ENCODE measurements around the gene ZBTB25. TPM values are rescaled to one million over a fixed set of nuclear protein-coding genes. Genes with fewer than 3 reads are reported as not detected.

Gene ZBTB25
- polyA plus RNA-seq, 1 donor (not counting 4 experiments of a cell fraction or from before 2014, with no cell fraction given): 6.8 TPM

GRCh38 chr14:64531567-64531966, 27.9 kb upstream of the ZBTB25 start:
- TF ChIP-seq EZH2 (IDR thresholded peaks at IDR 0.05; ENCODE audit: low read length) (no peak), CTCF (optimal IDR thresholded peaks at IDR 0.05 in 1 of 3, IDR thresholded peaks at IDR 0.05 in 1 of 3, conservative IDR thresholded peaks at IDR 0.05 in 1 of 3; ENCODE audit: extremely low read depth in 1 of 3, insufficient read depth in 2 of 3, low read length in 3 of 3) (no peak)
- no peaks in the 10 kb centered on the region for H3K9me3 ChIP-seq (ENCODE audit: control insufficient read depth, low read depth, low read length)
- dilution Hi-C loops (cut with MboI; ENCODE audit: extremely low pct_ligation_motif_present, low sequenced_read_pairs): no loop called here
- no peak overlapping the region for H3K4me2 ChIP-seq (ENCODE audit: control insufficient read depth, extremely low read depth, insufficient read depth, low read depth, low read length)
- H3K9me1 ChIP-seq (ENCODE audit: control insufficient read depth, extremely low read depth, insufficient read depth, low read length): no peaks in the 10 kb centered on the region
- H3K79me2 ChIP-seq (ENCODE audit: control insufficient read depth, insufficient read depth, low read length): no peaks in the 10 kb centered on the region
- no peaks in the 10 kb centered on the region for H3K4me1 ChIP-seq (ENCODE audit: control insufficient read depth, extremely low read depth, insufficient read depth, low read length)
- no peaks in the 10 kb centered on the region for H4K20me1 ChIP-seq (ENCODE audit: control insufficient read depth, extremely low read depth, insufficient read depth, low read length)
- no peaks in the 10 kb centered on the region for H3K36me3 ChIP-seq (ENCODE audit: control insufficient read depth in 2 of 2, extremely low read depth in 1 of 2, insufficient read depth in 2 of 2, low read length in 2 of 2)
- H3K4me3 ChIP-seq (ENCODE audit: control insufficient read depth in 2 of 3, extremely low read depth in 1 of 3, insufficient read depth in 2 of 3, low read depth in 1 of 3, low read length in 3 of 3): no peak overlapping the region
- no peaks in the 10 kb centered on the region for H3K27me3 ChIP-seq (ENCODE audit: control insufficient read depth, extremely low read depth, insufficient read depth, low read length)
- no peak overlapping the region for H3K27ac ChIP-seq (ENCODE audit: control insufficient read depth, insufficient read depth, low read length)
- H2AFZ ChIP-seq (ENCODE audit: control insufficient read depth, low read length): no peak overlapping the region
- no peak overlapping the region for H3K9ac ChIP-seq (ENCODE audit: control insufficient read depth, extremely low read depth, insufficient read depth, low read length)
- no peak for DNase-seq (ENCODE audit: low read depth, low spot score)
- no peak for FAIRE-seq

- TF ChIP-seq CTCF (optimal IDR thresholded peaks at IDR 0.05 in 1 of 3, IDR thresholded peaks at IDR 0.05 in 1 of 3, conservative IDR thresholded peaks at IDR 0.05 in 1 of 3; ENCODE audit: extremely low read depth in 1 of 3, insufficient read depth in 2 of 3, low read length in 3 of 3): no peak
- TF ChIP-seq EZH2 (IDR thresholded peaks at IDR 0.05; ENCODE audit: low read length): no peak
- Histone ChIP-seq H3K27me3 (ENCODE audit: control insufficient read depth, extremely low read depth, insufficient read depth, low read length) (no peaks in the 10 kb centered on the region), H3K4me1 (ENCODE audit: control insufficient read depth, extremely low read depth, insufficient read depth, low read length) (no peaks in the 10 kb centered on the region), H3K27ac (ENCODE audit: control insufficient read depth, insufficient read depth, low read length) (no peak overlapping the region), H3K36me3 (ENCODE audit: control insufficient read depth in 2 of 2, extremely low read depth in 1 of 2, insufficient read depth in 2 of 2, low read length in 2 of 2) (peaks cover 12 to 21% of the 10 kb centered on the region in 2 experiments), H3K9ac (ENCODE audit: control insufficient read depth, extremely low read depth, insufficient read depth, low read length) (no peak overlapping the region), H3K4me2 (ENCODE audit: control insufficient read depth, extremely low read depth, insufficient read depth, low read depth, low read length) (no peak overlapping the region), H3K9me1 (ENCODE audit: control insufficient read depth, extremely low read depth, insufficient read depth, low read length) (no peaks in the 10 kb centered on the region), H3K79me2 (ENCODE audit: control insufficient read depth, insufficient read depth, low read length) (peaks cover 17% of the 10 kb centered on the region), H4K20me1 (ENCODE audit: control insufficient read depth, extremely low read depth, insufficient read depth, low read length) (no peaks in the 10 kb centered on the region), H2AFZ (ENCODE audit: control insufficient read depth, low read length) (no peak overlapping the region), H3K4me3 (ENCODE audit: control insufficient read depth in 2 of 3, extremely low read depth in 1 of 3, insufficient read depth in 2 of 3, low read depth in 1 of 3, low read length in 3 of 3) (no peak overlapping the region), H3K9me3 (ENCODE audit: control insufficient read depth, low read depth, low read length) (no peaks in the 10 kb centered on the region)
- dilution Hi-C loops (cut with MboI; ENCODE audit: extremely low pct_ligation_motif_present, low sequenced_read_pairs): no loop called here
- DNase-seq (ENCODE audit: low read depth, low spot score): no peak
- no peak for FAIRE-seq
These were observed 21.7 kb upstream of the ZBTB25 start for GRCh38 chr14:64525354-64525753.
